ENCODE data around the gene TRPV6. TPM values are rescaled to one million over a fixed set of nuclear protein-coding genes. Genes with fewer than 3 reads are reported as not detected.

TRPV6 gene
- total RNA-seq, 1 experiment from 2014 or later = 1.7 TPM

Other genes starting within 250 kb of the TRPV6 start
- 14.6 TPM for gene PRSS1, start 136.3 kb downstream of the TRPV6 start, total RNA-seq (2021; ENCODE audit: unreplicated experiment)
- gene PRSS2, start 114.8 kb downstream of the TRPV6 start, total RNA-seq (2021; ENCODE audit: unreplicated experiment) = 36.8 TPM
- 12.6 TPM for gene EPHB6, start 30.7 kb downstream of the TRPV6 start, total RNA-seq (2021; ENCODE audit: unreplicated experiment)
- gene TRPV5, start 48.0 kb upstream of the TRPV6 start, total RNA-seq (2021; ENCODE audit: unreplicated experiment) = not detected
- gene LLCFC1, start 53.7 kb upstream of the TRPV6 start, total RNA-seq (2021; ENCODE audit: unreplicated experiment) = not detected
- gene KEL, start 76.6 kb upstream of the TRPV6 start, total RNA-seq (2021; ENCODE audit: unreplicated experiment) = 0.91 TPM
- gene OR9A2, start 141.4 kb upstream of the TRPV6 start, total RNA-seq (2021; ENCODE audit: unreplicated experiment) = not detected
- gene OR6V1, start 166.6 kb upstream of the TRPV6 start, total RNA-seq (2021; ENCODE audit: unreplicated experiment) = not detected
- not detected for gene PIP, start 246.3 kb upstream of the TRPV6 start, total RNA-seq (2021; ENCODE audit: unreplicated experiment)